K562 (cell line): ENCODE data around the gene FIZ1. TPM values are rescaled to one million over a fixed set of nuclear protein-coding genes. Genes with fewer than 3 reads are reported as not detected.

ENCODE experiments used
- ATF7 ChIP-seq: fragments of 450-650 bp; IDR thresholded peaks from 2 replicates; pipeline ENCODE4 v1.7.1; 2014; ENCODE audit warnings: mild to moderate bottlenecking, moderate library complexity
- CTBP1 ChIP-seq: fragments of 450-650 bp; IDR thresholded peaks from 2 replicates; pipeline ENCODE4 v1.6.1; 2016; ENCODE audit warnings: borderline replicate concordance
- CUX1 ChIP-seq: fragments of 200-800 bp; sonication (Bioruptor generic); IDR thresholded peaks from 2 replicates; pipeline ENCODE4 v1.6.1; 2016; ENCODE audit warnings: missing genetic modification characterization, missing compliant biosample characterization
- E2F6 ChIP-seq, 2 experiments: IDR thresholded peaks; 2 replicates each; pipeline ENCODE4 v1.6.1; 2011; ENCODE audit warnings: borderline replicate concordance in 1 of 2, control low read depth in 1 of 2, low read depth in 1 of 2, low read length in 1 of 2, mild to moderate bottlenecking in 1 of 2, mixed read lengths in 1 of 2, moderate library complexity in 1 of 2; ENCODE audit not compliant: insufficient read depth in 1 of 2, insufficient read length in 1 of 2, poor library complexity in 1 of 2, severe bottlenecking in 1 of 2; ENCODE audit errors: extremely low read depth in 1 of 2
- FOXK1 ChIP-seq: sonication (generic); formaldehyde crosslinking; IDR thresholded peaks from 2 replicates; pipeline ENCODE4 v1.8.0; 2022; ENCODE audit warnings: missing genetic modification reagents, mild to moderate bottlenecking, borderline replicate concordance
- KDM4B ChIP-seq, 2 experiments: fragments of 450-650 bp in 1 of 2; sonication (generic) in 1 of 2; IDR thresholded peaks; 2 replicates each; pipeline ENCODE4 v1.6.1; 2016 to 2017; ENCODE audit warnings: borderline replicate concordance in 2 of 2, antibody characterized with exemption in 1 of 2, low read depth in 1 of 2, mild to moderate bottlenecking in 1 of 2
- KHSRP ChIP-seq: fragments of 450-650 bp; IDR thresholded peaks from 2 replicates; pipeline ENCODE4 v1.6.1; 2017
- MAZ ChIP-seq, 2 experiments: fragments of 450-650 bp in 1 of 2; sonication (generic) in 1 of 2; formaldehyde crosslinking; IDR thresholded peaks in 1 of 2; conservative IDR thresholded peaks in 1 of 2; 2 replicates each; pipeline versions ENCODE4 v1.4.0 to v1.5.0; 2020; ENCODE audit warnings: mild to moderate bottlenecking in 1 of 2, missing genetic modification reagents in 1 of 2
- MTA2 ChIP-seq: fragments of 450-650 bp; IDR thresholded peaks from 2 replicates; pipeline ENCODE4 v1.6.1; 2016; ENCODE audit warnings: low read depth
- RAD51 ChIP-seq: fragments of 450-650 bp; IDR thresholded peaks from 2 replicates; pipeline ENCODE4 v1.7.1; 2016; ENCODE audit warnings: low read depth, mild to moderate bottlenecking, borderline replicate concordance
- RB1 ChIP-seq: fragments of 450-650 bp; IDR thresholded peaks from 2 replicates; pipeline ENCODE4 v1.6.1; 2017; ENCODE audit warnings: low read depth, mild to moderate bottlenecking
- SP1 ChIP-seq: sonication (generic); formaldehyde crosslinking; IDR thresholded peaks from 2 replicates; pipeline ENCODE4 v1.8.1; 2022; ENCODE audit warnings: mild to moderate bottlenecking, missing genetic modification reagents
- STAT5B ChIP-seq: fragments of 250-450 bp; sonication (Bioruptor Pico); IDR thresholded peaks from 2 replicates; pipeline ENCODE4 v1.8.0; 2021; ENCODE audit warnings: mild to moderate bottlenecking, inconsistent platforms
- TCF7L2 ChIP-seq: fragments of 150-350 bp; IDR thresholded peaks from 2 replicates; pipeline ENCODE4 v1.6.1; 2016; ENCODE audit warnings: low read depth, mild to moderate bottlenecking, low read length, moderate library complexity
- ZHX1 ChIP-seq: fragments of 150-350 bp; conservative IDR thresholded peaks from 2 replicates; pipeline ENCODE4 v1.6.1; 2014; ENCODE audit warnings: low read length
- ZNF561 ChIP-seq: fragments of 450-650 bp; formaldehyde crosslinking; conservative IDR thresholded peaks from 2 replicates; pipeline ENCODE4 v1.4.0; 2020; ENCODE audit warnings: mild to moderate bottlenecking, moderate library complexity
- ZNF778 ChIP-seq: fragments of 450-650 bp; formaldehyde crosslinking; IDR thresholded peaks from 2 replicates; pipeline ENCODE4 v1.4.0; 2020; ENCODE audit warnings: mild to moderate bottlenecking, moderate library complexity
- ZSCAN32 ChIP-seq: fragments of 450-650 bp; formaldehyde crosslinking; IDR thresholded peaks from 2 replicates; pipeline ENCODE4 v1.4.0; 2020; ENCODE audit warnings: mild to moderate bottlenecking, moderate library complexity
- polyA plus RNA-seq, 8 experiments: library from polyadenylated mRNA; depleted of rRNA in 4 of 8; stranded (reverse) in 5 of 8; unstranded in 3 of 8; fragments of >200 nt; fragmentation: Nextera tagmentation in 2 of 8; fragmentation: Illumina TruSeq in 1 of 8; extraction: Ambion mirVana in 2 of 8; extraction: Trizol in 1 of 8; gene quantifications; 2 replicates each; pipeline versions ENCODE4 v1.2.1 to v1.2.3, GENCODE V29; 2011 to 2014; ENCODE audit warnings: inconsistent platforms in 1 of 8, missing spikeins in 1 of 8
- total RNA-seq, 7 experiments: library from RNA; depleted of rRNA in 6 of 7; stranded (reverse); fragments of >200 nt in 6 of 7; fragmentation: Illumina TruSeq in 2 of 7; extraction: Trizol in 2 of 7; gene quantifications; 2 replicates each; pipeline versions ENCODE4 v1.2.1 to v1.2.3, GENCODE V29; 2011 to 2021; ENCODE audit warnings: low replicate concordance in 1 of 7

The FIZ1 gene
- total and polyA plus RNA-seq, 9 of the 15 experiments (the other 6 are each of a cell fraction or from before 2014, with no cell fraction given) = 0.79 to 17.5 (median 5.5) TPM

GRCh38 chr19:55546822-55547614 is 52.3 kb downstream of the FIZ1 start (continued):
- TF ChIP-seq E2F6 (IDR thresholded peaks at IDR 0.05; ENCODE audit: borderline replicate concordance in 1 of 2, extremely low read depth in 1 of 2, insufficient read depth in 1 of 2, insufficient read length in 1 of 2, low read depth in 1 of 2, low read length in 1 of 2, poor library complexity in 1 of 2, severe bottlenecking in 1 of 2) (peak in 1 of 2 experiments; percentile 35), ZSCAN32 (CRISPR knock-in tag) (no peak), ZHX1 (no peak), CTBP1 (no peak), KDM4B (IDR thresholded peaks at IDR 0.05; ENCODE audit: borderline replicate concordance in 2 of 2, low read depth in 1 of 2) (no peak), MAZ (CRISPR knock-in tag; conservative IDR thresholded peaks at IDR 0.05 in 1 of 2, IDR thresholded peaks at IDR 0.05 in 1 of 2) (peak in 1 of 2 experiments; percentile 28; a peak in 1 of 4 replicates), KHSRP (no peak), CUX1 (CRISPR knock-in tag) (no peak), FOXK1 (no peak), TCF7L2 (no peak), ZNF778 (CRISPR knock-in tag) (no peak), MTA2 (peak; percentile 6; the same call in 1 of the 2 replicates), ZNF561 (CRISPR knock-in tag) (no peak), ATF7 (no peak), RB1 (no peak), SP1 (no peak), RAD51 (no peak), STAT5B (CRISPR knock-in tag) (no peak)
